Body of pancreas (tissue), 4 donors: ENCODE results near the gene DPPA4. TPM values are rescaled to one million over a fixed set of nuclear protein-coding genes. Genes with fewer than 3 reads are reported as not detected.
"Not testable (repeated sequence)": the region's sequence is repeated elsewhere in the genome, so short reads cannot be mapped to it uniquely, and the experiment has no call there.

Experiments
- ATAC-seq: fragments of 150-250 bp; one replicate; pipeline ENCODE4 v1.9.1; 2016
- DNase-seq, 4 donors: peaks; one replicate each; pipeline ENCODE4 v3.0.0-alpha.2; 2019
- H3K27ac ChIP-seq, 4 donors: fragments of 200-600 bp; sonication (generic); 1 replicate in 3 of 4; 2 replicates in 1 of 4; pipeline versions ENCODE4 v1.5.1 to v1.6.1; 2016 to 2019; ENCODE audit warnings: mild to moderate bottlenecking in 1 of 4, mixed read lengths in 1 of 4, moderate library complexity in 1 of 4
- H3K27me3 ChIP-seq, 2 donors: fragments of 200-600 bp; sonication (generic); one replicate each; pipeline ENCODE4 v1.6.0; 2016; ENCODE audit warnings: mild to moderate bottlenecking in 1 of 2
- H3K36me3 ChIP-seq, 2 donors: fragments of 200-600 bp; sonication (generic); replicated peaks in 1 of 2; 2 replicates each; pipeline ENCODE4 v1.5.1; 2016; ENCODE audit warnings: low read depth in 2 of 2; ENCODE audit not compliant: insufficient read depth in 1 of 2
- H3K4me1 ChIP-seq: fragments of 200-600 bp; sonication (generic); one replicate; pipeline ENCODE4 v1.6.0; 2016
- H3K4me3 ChIP-seq, 2 donors: fragments of 200-600 bp; sonication (generic); 1 replicate in 1 of 2; 2 replicates in 1 of 2; pipeline ENCODE4 v1.5.1; 2016 to 2019
- H3K9me3 ChIP-seq, 3 donors: fragments of 200-600 bp; sonication (generic); 1 replicate in 2 of 3; 2 replicates in 1 of 3; pipeline ENCODE4 v1.5.1; 2016
- POLR2A ChIP-seq, 3 donors: fragments of 450-650 bp; IDR thresholded peaks; one replicate each; pipeline ENCODE4 v1.6.1; 2016; ENCODE audit warnings: antibody characterized with exemption in 3 of 3, mild to moderate bottlenecking in 2 of 3
- WGBS, 2 donors: methylation state at CpG; one replicate each; pipeline ENCODE4 v1.1.5; 2017; 5-methylcytosine and 5-hydroxymethylcytosine counted together
- intact Hi-C: fragments of 100-400 bp; cut with DNase I; formaldehyde crosslinking; loops from one replicate; pipeline ENCODE4 v1.15.1; 2023
- total RNA-seq, 2 donors: library from RNA; depleted of rRNA; stranded (reverse); fragments of >200 nt; gene quantifications; one replicate each; pipeline ENCODE4 v1.1.0, GENCODE V29; 2016
- TF ChIP-seq, protein P1 (sequence below), 7 experiments: fragments of 450-650 bp in 4 of 7; fragments of 200-600 bp in 3 of 7; sonication (generic) in 3 of 7; IDR thresholded peaks; one replicate each; pipeline ENCODE4 v1.5.1; 2016 to 2019; ENCODE audit warnings: antibody characterized with exemption in 7 of 7

DPPA4 gene
- total RNA-seq, 2 donors from 2014 or later = not detected

- ATAC-seq = peak; percentile 9
- intact Hi-C loops = no loop called here
- Histone ChIP-seq H3K27ac (no peak overlapping the region), H3K36me3 (no peaks in the 10 kb centered on the region), H3K4me3 (no peak overlapping the region), H3K4me1 (no peaks in the 10 kb centered on the region), H3K9me3 (no peaks in the 10 kb centered on the region), H3K27me3 (no peaks in the 10 kb centered on the region)
- TF ChIP-seq, protein P1, sequence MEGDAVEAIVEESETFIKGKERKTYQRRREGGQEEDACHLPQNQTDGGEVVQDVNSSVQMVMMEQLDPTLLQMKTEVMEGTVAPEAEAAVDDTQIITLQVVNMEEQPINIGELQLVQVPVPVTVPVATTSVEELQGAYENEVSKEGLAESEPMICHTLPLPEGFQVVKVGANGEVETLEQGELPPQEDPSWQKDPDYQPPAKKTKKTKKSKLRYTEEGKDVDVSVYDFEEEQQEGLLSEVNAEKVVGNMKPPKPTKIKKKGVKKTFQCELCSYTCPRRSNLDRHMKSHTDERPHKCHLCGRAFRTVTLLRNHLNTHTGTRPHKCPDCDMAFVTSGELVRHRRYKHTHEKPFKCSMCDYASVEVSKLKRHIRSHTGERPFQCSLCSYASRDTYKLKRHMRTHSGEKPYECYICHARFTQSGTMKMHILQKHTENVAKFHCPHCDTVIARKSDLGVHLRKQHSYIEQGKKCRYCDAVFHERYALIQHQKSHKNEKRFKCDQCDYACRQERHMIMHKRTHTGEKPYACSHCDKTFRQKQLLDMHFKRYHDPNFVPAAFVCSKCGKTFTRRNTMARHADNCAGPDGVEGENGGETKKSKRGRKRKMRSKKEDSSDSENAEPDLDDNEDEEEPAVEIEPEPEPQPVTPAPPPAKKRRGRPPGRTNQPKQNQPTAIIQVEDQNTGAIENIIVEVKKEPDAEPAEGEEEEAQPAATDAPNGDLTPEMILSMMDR (IDR thresholded peaks at IDR 0.05) = no peak
- no peak for TF ChIP-seq POLR2A (IDR thresholded peaks at IDR 0.05)
- no peak for DNase-seq
- 40 to 48% methylated on average over 4 of the region's 4 CpGs for WGBS, 2 donors
Observed at GRCh38 chr3:109362823-109363222, 25.5 kb upstream of the DPPA4 start.

- H3K9me3 ChIP-seq, intact Hi-C loops, H3K36me3 ChIP-seq, ATAC-seq, H3K27me3 ChIP-seq, H3K4me1 ChIP-seq, H3K27ac ChIP-seq, H3K4me3 ChIP-seq, DNase-seq: not testable (repeated sequence)
- 63 to 68% methylated on average over 2 of the region's 2 CpGs for WGBS, 2 donors
Observed at GRCh38 chr3:109358809-109359208, 21.5 kb upstream of the DPPA4 start.

DNA sequence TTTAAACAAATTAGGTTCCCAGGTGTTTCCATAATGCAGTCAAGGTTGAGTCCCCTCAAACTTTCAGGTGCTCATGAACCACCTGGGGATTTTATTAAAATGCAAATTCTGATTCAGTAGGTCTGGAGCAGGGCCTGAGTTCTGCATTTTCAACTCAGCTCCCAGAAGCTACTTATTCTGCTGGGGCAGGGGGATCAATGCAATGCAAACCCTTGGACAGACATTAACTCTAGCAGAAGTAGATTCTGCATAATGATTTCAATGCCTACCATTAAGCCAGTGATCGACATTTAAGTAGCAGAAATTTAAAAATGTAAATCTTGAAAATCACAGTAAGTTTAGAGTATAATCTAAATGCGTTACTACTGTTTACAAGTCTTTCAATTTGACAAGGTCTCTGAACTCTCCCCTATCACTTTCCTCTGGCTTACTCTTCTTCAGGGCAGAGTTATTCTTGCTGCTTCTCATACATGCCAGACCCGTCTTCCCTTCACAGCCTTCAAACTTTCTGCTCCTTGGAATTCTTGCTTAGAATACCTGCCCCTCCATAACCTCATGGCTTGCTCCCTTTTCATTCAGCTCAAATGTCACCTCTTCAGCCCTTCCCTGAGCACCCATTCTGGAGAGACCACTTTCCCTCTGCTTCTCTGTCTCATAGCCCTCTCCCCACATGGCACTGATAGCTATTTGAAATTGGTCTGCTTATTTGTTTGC, 19.3 kb upstream of the DPPA4 start:
- intact Hi-C loops = no loop called here

GRCh38 chr3:109355625-109356441, 18.5 kb upstream of the DPPA4 start:
- H3K4me1 ChIP-seq = no peaks in the 10 kb centered on the region
- no peaks in the 10 kb centered on the region for H3K27me3 ChIP-seq
- intact Hi-C loops = no loop called here
- WGBS, 2 donors = 50 to 59% methylated on average over 8 of the region's 8 CpGs
- DNase-seq (no peak), ATAC-seq (no peak)
- TF ChIP-seq, protein P1 (IDR thresholded peaks at IDR 0.05) = no peak
- TF ChIP-seq POLR2A (IDR thresholded peaks at IDR 0.05) = no peak
- H3K27ac ChIP-seq = no peak overlapping the region
- no peaks in the 10 kb centered on the region for H3K9me3 ChIP-seq
- no peaks in the 10 kb centered on the region for H3K36me3 ChIP-seq
- no peak overlapping the region for H3K4me3 ChIP-seq

More for the DNA sequence above, 19.3 kb upstream of the DPPA4 start:
- no peak overlapping the region for H3K27ac ChIP-seq
- H3K4me1 ChIP-seq = no peaks in the 10 kb centered on the region
- H3K27me3 ChIP-seq = no peaks in the 10 kb centered on the region
- TF ChIP-seq, protein P1 (IDR thresholded peaks at IDR 0.05) = no peak
- no peak for TF ChIP-seq POLR2A (IDR thresholded peaks at IDR 0.05)
- no peak for ATAC-seq
- DNase-seq = no peak
- no peaks in the 10 kb centered on the region for H3K9me3 ChIP-seq
- WGBS, 2 donors = 41 to 45% methylated on average over 3 of the region's 3 CpGs
- no peaks in the 10 kb centered on the region for H3K36me3 ChIP-seq
- H3K4me3 ChIP-seq = no peak overlapping the region

GRCh38 chr3:109353057-109353456, 15.7 kb upstream of the DPPA4 start:
- Histone ChIP-seq H3K4me3 (no peak overlapping the region), H3K4me1 (no peaks in the 10 kb centered on the region), H3K27ac (no peak overlapping the region), H3K9me3 (no peaks in the 10 kb centered on the region), H3K36me3 (no peaks in the 10 kb centered on the region), H3K27me3 (no peaks in the 10 kb centered on the region)
- ATAC-seq = no peak
- intact Hi-C loops = no loop called here
- TF ChIP-seq, protein P1 (IDR thresholded peaks at IDR 0.05) = no peak
- TF ChIP-seq POLR2A (IDR thresholded peaks at IDR 0.05) = no peak
- WGBS, 2 donors = 35 to 50% methylated on average over 2 of the region's 2 CpGs
- no peak for DNase-seq
